AG04450 (cell line): ENCODE results near the gene COL27A1. TPM values are rescaled to one million over a fixed set of nuclear protein-coding genes. Genes with fewer than 3 reads are reported as not detected.
A peak's percentile ranks its signal among the peaks of the same experiment; 100 is the strongest.

Source experiments
- CTCF ChIA-PET: fragments of 300-600, 350-600 bp; formaldehyde crosslinking; extraction: SDS; loops from one replicate; lab custom pipeline; 2022; ENCODE audit warnings: antibody characterized with exemption, inconsistent platforms; lab: Charles Lee
- POLR2A ChIA-PET: fragments of 350-600 bp; formaldehyde crosslinking; extraction: SDS; loops from one replicate; lab custom pipeline; 2021; ENCODE audit warnings: antibody characterized with exemption, inconsistent platforms; lab: Yijun Ruan, JAX
- DNase-seq: peaks from one replicate; pipeline ENCODE4 v3.0.0-alpha.2; 2011; ENCODE audit warnings: low read depth, low spot score
- H3K27ac ChIP-seq: one replicate; pipeline ENCODE4 v1.5.1; 2012; ENCODE audit warnings: low read depth, low read length, control low read depth
- H3K27me3 ChIP-seq: one replicate; pipeline ENCODE4 v1.6.0; 2012; ENCODE audit warnings: low read length; ENCODE audit not compliant: control insufficient read depth, insufficient read depth
- H3K4me3 ChIP-seq: 2 replicates; pipeline ENCODE4 v1.5.1; 2011; ENCODE audit warnings: mild to moderate bottlenecking, low read depth, low read length, control low read depth
- H3K9me3 ChIP-seq: 2 replicates; pipeline ENCODE4 v1.5.1; 2012; ENCODE audit warnings: low read length; ENCODE audit not compliant: control insufficient read depth, insufficient read depth
- polyA plus RNA-seq: library from polyadenylated mRNA; depleted of rRNA; stranded (reverse); fragments of >200 nt; gene quantifications from 2 replicates; pipeline ENCODE4 v1.2.3, GENCODE V29; 2011
- TF ChIP-seq, protein P1 (sequence below): IDR thresholded peaks from 2 replicates; pipeline ENCODE4 v1.5.1; 2011; ENCODE audit warnings: low read depth, low read length, control low read depth, inconsistent platforms

The COL27A1 gene
- polyA plus RNA-seq, 1 experiment, result 8.5 TPM

GRCh38 chr9:114140850-114141249, 14.5 kb upstream of the COL27A1 start:
- Histone ChIP-seq H3K27ac (no peak overlapping the region), H3K9me3 (no peaks in the 10 kb centered on the region; the same call in 1 of the 2 replicates), H3K4me3 (no peak overlapping the region), H3K27me3 (peaks cover 73% of the 10 kb centered on the region)
- ChIA-PET CTCF (interaction anchor here (1.4 to 7.5 kb wide), 6 partner anchors 10 to 150 kb away, joined by 4 to 46 read pairs (median 14); partner anchors contain the start of gene COL27A1), POLR2A (no interaction called here)
- TF ChIP-seq, protein P1, sequence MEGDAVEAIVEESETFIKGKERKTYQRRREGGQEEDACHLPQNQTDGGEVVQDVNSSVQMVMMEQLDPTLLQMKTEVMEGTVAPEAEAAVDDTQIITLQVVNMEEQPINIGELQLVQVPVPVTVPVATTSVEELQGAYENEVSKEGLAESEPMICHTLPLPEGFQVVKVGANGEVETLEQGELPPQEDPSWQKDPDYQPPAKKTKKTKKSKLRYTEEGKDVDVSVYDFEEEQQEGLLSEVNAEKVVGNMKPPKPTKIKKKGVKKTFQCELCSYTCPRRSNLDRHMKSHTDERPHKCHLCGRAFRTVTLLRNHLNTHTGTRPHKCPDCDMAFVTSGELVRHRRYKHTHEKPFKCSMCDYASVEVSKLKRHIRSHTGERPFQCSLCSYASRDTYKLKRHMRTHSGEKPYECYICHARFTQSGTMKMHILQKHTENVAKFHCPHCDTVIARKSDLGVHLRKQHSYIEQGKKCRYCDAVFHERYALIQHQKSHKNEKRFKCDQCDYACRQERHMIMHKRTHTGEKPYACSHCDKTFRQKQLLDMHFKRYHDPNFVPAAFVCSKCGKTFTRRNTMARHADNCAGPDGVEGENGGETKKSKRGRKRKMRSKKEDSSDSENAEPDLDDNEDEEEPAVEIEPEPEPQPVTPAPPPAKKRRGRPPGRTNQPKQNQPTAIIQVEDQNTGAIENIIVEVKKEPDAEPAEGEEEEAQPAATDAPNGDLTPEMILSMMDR, result no peak
- no peak for DNase-seq

DNA sequence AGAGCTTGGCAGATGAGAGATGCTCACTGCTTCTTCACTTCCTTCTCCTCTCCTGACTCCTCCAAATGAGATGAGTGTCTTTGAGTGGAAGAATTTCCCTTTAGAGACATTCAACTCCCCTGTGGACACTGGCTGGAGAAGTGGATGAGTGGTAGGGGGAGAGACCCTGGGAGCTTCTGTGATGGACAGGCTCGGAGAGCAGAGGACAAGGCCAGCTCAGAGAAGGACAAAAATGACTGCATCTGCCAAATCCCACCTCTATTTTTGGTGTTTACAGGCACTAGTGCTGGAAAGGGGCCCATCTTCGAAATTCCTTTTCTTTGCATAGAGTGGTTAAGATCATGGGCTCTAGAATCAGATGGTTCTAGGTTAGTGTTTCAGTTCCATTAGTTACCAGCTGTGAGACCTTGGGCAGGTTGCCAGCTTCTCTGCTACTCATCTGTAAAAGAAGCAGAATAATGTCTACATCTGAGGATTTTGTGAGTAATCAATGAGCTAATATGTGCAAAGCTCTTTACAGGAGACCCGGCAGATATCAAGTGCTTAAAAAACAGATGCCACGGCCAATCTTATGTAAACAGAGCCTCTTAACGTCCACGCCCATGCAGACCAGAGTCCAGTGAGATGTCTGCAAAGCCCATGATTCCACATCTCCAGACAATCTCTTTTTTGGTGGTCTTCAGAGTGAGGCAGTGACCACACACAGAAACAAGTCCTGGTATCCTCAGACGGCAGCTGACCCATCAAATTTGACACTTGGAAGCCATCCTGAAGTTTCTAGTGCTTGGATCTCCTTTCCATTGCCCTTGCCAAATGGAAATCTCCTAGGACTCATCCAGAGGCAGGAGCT, 13.6 kb upstream of the COL27A1 start:
- DNase-seq, result no peak
- CTCF ChIA-PET, result interaction anchor here (1.0 to 7.5 kb wide), 6 partner anchors 9 to 149 kb away, joined by 4 to 46 read pairs (median 14); partner anchors contain the start of gene COL27A1
- Histone ChIP-seq H3K27ac (peak overlapping the region; percentile 11), H3K9me3 (no peaks in the 10 kb centered on the region; the same call in 1 of the 2 replicates), H3K27me3 (peaks cover 73% of the 10 kb centered on the region), H3K4me3 (no peak overlapping the region)
- POLR2A ChIA-PET, result interaction anchor here (0.6 to 0.7 kb wide), 2 partner anchors 34 to 395 kb away, joined by 3 read pairs; no protein-coding TSS in a partner anchor
- TF ChIP-seq, protein P1, result no peak

- Histone ChIP-seq H3K27me3 (peaks cover 67% of the 10 kb centered on the region), H3K9me3 (no peaks in the 10 kb centered on the region; the same call in 1 of the 2 replicates), H3K27ac (no peak overlapping the region), H3K4me3 (no peak overlapping the region)
- CTCF ChIA-PET, result interaction anchor here (4.2 to 7.5 kb wide), 2 partner anchors 12 to 148 kb away, joined by 21 to 46 read pairs; partner anchors contain the start of gene COL27A1
- TF ChIP-seq, protein P1, result no peak
- no peak for DNase-seq
- POLR2A ChIA-PET, result no interaction called here
Measured at GRCh38 chr9:114143234-114143633, 12.1 kb upstream of the COL27A1 start.

DNA sequence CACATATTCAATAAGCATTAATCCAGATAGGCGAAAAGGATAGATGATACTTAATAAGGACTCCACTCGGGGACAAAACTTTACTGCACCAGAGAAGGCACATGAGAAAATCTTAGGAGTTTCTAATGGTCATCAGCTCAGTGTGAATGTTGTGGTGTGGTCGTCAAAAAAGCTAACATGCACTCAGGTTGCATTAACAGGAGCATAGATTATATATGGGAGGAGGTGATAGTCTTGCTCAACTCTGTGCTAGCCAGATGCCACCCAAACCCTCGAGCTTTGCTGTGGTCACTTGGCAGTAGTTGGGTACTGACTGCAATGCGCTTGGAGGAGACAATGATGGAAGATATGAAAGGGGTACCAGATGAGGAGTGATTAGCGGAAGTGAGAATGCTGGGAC, 8.6 kb upstream of the COL27A1 start:
- Histone ChIP-seq H3K27ac (no peak overlapping the region), H3K27me3 (peaks cover 52% of the 10 kb centered on the region), H3K9me3 (no peaks in the 10 kb centered on the region), H3K4me3 (no peak overlapping the region)
- TF ChIP-seq, protein P1, result no peak
- DNase-seq, result no peak
- ChIA-PET CTCF (interaction anchor here (1.1 to 7.5 kb wide), 3 partner anchors 8 to 144 kb away, joined by 4 to 46 read pairs (median 5); partner anchors contain the start of gene COL27A1), POLR2A (no interaction called here)
